ENCODE measurements around the gene IFT88. TPM values are rescaled to one million over a fixed set of nuclear protein-coding genes. Genes with fewer than 3 reads are reported as not detected.
A peak's percentile ranks its signal among the peaks of the same experiment; 100 is the strongest.

Gene IFT88
- total and polyA plus RNA-seq, 2 of the 8 experiments (the other 6 are each of a cell fraction or from before 2014, with no cell fraction given): 1.7 to 5.8 TPM

- TF ChIP-seq PHF8 (conservative IDR thresholded peaks at IDR 0.05; ENCODE audit: low read depth, low read length) (peak; percentile 31; the same call in 1 of the 2 replicates), TCF12 (IDR thresholded peaks at IDR 0.05; ENCODE audit: low read depth, low read length) (no peak), EGR1 (IDR thresholded peaks at IDR 0.05; ENCODE audit: borderline replicate concordance, low read depth, low read length) (no peak), EZH2 (IDR thresholded peaks at IDR 0.05; ENCODE audit: low read depth, low read length, severe bottlenecking) (peak; percentile 78), POLR2A (IDR thresholded peaks at IDR 0.05; ENCODE audit: control extremely low read depth in 1 of 2, low read depth in 2 of 2, low read length in 2 of 2) (no peak), TEAD4 (IDR thresholded peaks at IDR 0.05; ENCODE audit: low read depth, low read length) (no peak), ASH2L (IDR thresholded peaks at IDR 0.05; ENCODE audit: low read length) (peak; percentile 76), RAD21 (IDR thresholded peaks at IDR 0.05 in 1 of 2, conservative IDR thresholded peaks at IDR 0.05 in 1 of 2; ENCODE audit: low read depth in 2 of 2, low read length in 2 of 2) (0 out of 4 replicates have a peak, but pooled peaks of 1 of the 2 experiments have one; percentile 2), CHD1 (IDR thresholded peaks at IDR 0.05; ENCODE audit: low read depth, low read length) (no peak), SUZ12 (IDR thresholded peaks at IDR 0.05; ENCODE audit: low read length) (peak; percentile 77)
These were observed 136.2 kb downstream of the IFT88 start, which contains the start of gene IL17D (continued) for GRCh38 chr13:20702915-20703779.

Data from H1 (cell line).